Fibroblast of upper back skin (primary cell): ENCODE data around the gene VMO1.

Experiments
- DNase-seq: peaks from one replicate; pipeline ENCODE4 v3.0.0-alpha.2; 2013

VMO1 gene

DNA sequence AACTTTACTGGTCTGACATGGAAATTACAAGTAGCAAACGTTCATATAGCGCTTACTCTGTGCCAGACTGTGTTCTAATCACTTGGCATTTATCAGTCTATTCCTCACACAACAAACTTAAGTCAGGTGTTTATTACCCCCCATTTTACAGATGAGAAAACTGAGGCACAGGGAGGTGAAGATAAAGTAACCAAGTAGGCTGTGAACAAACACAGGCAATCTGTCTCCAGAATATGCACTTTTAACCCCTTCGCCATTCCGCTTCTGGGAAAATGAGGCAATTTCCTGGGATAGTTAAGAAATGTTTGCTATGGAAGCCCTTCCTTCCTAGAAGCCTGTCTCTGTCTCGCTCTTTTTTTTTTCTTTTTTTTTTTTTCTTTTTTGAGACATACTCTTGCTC, 34.2 kb downstream of the VMO1 start:
- DNase-seq = no peak

DNA sequence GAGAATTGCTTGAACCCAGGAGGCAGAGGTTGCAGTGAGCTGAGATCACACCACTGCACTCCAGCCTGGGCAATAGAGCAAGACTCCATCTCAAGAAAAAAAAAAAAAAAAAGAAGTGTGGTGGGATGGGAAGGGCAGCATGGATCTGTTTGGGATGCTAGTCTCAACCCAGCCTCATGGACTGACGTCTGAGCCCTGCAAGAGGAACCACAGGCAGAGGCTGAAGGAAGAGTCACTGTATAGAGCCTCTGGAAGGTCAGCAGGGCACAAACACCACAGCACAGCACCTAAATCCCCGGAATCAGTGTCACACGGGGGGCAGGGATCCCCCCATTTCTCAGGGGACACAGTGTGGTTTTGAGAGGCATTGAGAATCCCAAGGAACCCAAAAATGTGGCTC, 35.6 kb downstream of the VMO1 start:
- DNase-seq = no peak

DNA sequence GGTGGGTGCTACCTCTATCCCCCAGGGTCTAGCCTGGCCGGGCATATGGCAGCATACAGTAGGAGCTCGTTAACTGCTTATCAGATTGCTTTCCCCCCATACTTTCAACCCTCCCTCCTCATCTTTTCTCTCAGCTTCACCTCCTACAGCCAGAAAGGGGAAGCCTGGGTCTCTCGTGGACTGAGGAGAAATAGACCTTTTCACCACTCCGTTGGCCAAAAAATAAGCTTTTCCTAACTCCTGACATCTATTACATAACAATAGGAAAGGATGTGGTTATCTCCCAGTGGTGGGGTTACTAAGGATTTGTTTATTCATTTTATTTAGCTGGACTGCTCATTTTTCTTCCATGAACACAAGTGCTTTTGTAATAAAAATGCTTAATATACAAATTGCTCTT, 37.5 kb downstream of the VMO1 start:
- no peak for DNase-seq

DNA sequence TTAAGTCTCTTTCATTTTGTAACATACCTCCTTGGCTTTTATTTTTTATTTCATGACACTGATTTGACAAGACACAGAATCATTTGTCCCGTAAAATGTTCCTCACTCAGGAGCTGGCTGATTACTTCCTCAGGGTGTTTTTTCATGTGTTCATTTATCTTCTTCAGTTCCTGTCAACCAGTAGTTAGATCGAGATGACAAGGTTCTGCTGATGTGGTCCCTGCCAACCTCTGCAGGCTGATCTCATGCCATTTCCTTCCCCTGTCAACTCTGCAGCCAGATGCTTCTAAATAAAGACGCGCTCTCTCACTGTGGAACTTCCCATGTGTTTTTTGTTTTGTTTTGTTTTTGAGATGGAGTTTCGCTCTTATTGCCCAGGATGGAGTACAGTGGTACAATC, 38.3 kb downstream of the VMO1 start:
- DNase-seq = no peak

DNA sequence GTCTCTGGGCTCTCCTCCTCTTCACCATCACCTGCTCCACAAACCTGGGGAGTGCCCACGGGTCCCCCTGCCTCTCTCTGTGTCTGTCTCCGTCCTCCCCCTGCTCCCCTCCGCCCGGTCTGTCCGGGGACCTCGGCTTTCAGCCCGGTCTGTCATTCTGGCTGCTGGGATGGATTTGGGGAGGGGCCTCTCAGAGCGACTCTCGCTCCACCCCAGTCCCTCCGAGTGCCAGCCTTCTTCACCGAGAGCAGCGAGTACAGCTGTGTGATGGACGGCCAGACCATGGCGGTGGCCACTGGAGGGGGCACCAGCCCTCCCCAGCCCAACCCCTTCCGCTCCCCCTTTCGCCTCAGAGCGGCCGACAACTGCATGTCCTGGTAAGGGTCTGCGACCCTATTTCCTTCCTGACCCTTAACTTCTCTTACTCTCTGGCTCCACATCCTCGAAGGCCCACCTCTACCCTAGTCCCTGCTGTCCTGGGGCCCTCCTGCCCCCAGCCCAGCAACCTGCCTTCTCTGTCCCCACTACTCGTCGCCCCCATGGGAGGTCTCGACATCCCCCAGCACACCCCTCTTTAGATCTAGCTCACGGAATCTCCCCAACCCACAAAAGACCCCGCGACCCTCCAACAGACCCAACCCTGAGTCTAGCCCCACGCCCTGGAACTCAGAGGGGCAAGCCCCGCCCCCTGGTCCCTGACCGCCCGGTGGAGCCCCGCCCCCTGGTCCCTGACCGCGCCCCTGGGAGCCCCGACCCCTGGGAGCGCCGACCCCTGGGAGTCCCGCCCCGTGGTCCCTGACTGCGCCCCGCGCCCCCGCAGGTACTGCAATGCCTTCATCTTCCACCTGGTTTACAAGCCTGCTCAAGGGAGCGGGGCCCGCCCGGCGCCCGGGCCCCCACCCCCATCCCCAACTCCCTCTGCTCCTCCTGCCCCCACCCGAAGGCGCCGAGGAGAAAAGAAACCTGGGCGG, 40.9 kb downstream of the VMO1 start:
- DNase-seq = no peak

DNA sequence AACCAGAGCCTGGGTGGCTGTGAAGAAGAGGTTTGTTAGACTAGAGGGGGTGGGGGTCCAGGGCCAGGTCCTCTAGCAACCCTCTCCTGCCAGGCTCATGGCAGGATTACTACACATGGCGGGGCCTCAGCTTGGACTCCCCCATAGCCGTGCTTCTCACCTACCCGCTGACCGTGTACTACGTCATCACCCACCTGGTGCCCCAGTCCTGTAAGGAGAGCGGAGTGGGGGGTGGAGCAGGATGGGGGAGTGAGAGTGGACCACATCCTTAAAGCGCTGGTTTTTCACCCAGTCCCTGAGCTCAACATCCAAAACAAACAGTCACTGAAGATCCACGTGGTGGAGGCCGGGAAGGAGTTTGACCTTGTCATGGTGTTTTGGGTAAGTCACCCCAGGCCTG, 42.3 kb downstream of the VMO1 start:
- no peak for DNase-seq

DNA sequence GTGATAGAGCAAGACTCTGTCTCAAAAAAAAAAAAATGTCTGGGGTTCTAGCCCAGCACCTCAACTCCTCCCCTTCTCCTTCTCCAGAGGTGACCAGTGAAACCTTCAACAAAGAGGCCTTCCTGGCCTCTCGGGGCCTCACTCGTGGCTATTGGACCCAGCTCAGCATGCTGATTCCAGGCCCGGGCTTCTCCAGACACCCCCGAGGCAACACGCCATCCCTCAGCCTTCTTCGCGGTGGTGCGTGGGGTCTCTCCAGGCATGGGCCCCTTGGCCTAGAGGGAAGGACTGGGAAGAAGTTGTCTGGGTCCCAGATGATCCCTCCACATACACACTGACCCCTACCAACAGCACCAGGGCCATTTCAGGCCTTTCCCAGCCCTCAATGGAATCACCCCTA, 42.9 kb downstream of the VMO1 start:
- DNase-seq = no peak

DNA sequence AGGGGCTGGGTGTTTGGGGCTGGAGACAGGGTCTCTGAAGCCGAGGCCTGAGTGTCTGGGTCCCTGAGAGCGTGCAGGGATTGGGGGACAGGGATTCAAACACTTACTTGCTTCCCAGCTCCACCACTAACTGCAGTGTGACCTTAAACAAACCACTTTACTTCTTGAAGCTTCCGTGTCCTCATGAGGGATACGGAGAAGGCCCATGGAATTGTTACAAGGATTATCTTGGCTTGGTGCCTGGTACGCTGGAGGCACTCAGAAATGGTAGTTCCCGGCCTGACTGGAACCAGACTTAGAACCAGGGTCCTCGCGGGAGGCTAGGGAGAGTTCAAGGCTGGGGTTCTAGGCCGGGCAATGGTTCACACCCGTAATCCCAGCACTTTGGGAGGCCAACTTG, 43.5 kb downstream of the VMO1 start:
- no peak for DNase-seq

DNA sequence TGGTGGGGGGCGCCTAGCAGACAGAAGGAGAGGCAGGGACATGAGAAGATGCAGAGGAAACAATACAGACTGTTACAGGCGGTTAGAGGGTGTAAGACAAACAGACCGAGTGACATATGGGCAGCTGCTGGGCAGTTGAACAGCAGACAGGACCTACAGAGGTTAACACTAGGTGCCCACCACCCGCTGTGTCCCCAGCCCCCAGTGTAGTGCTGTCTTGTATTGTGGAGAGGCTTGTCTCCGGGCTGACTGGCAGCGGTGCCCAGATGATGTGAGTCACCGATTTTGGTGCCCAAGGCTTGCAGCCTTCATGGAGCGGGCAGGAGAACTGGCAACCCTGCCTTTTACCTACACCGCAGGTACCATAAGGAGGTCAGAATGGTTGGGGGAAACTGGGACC, 44.0 kb downstream of the VMO1 start:
- DNase-seq = no peak

DNA sequence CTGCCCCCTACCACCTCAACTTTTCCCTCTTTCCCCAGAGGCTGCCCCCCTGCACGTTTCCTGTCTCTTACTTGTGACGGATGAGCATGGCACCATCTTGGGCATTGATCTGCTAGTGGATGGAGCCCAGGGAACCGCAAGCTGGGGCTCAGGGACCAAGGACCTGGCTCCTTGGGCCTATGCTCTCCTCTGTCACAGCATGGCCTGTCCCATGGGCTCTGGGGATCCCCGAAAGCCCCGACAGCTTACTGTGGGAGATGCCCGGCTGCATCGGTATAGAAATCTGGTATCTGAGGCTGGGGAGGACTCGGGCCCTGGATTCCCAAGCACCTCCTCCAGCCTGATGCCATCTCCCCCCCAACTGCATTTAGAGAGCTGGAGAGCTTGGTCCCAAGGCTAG, 44.6 kb downstream of the VMO1 start:
- no peak for DNase-seq

DNA sequence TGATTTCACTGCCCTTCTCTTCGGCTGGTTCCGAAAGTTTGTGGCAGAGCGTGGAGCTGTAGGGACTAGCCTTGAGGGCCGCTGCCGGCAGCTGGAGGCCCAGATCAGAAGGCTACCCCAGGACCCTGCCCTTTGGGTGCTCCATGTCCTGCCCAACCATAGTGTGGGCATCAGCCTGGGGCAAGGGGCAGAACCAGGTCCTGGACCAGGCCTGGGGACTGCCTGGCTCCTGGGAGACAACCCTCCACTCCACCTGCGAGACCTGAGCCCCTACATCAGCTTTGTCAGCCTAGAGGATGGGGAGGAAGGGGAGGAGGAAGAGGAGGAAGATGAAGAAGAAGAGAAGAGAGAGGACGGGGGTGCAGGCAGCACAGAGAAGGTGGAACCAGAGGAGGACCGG, 45.6 kb downstream of the VMO1 start:
- DNase-seq = no peak

DNA sequence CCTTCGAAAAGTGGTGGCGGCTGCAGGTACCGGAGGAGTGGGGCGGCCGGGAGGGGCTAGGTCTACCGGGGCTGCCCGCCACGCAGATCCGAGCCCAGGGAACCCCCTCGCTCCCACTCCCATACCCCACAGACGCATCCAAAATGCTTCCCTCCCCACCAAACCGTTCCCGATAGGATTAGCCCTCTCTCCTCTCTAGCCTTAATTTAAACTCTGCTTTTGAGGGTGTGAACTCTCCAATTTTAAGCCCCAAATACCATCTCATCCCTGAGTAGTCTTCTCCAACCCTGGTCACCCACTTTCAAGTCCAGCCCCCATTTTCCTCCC, 46.2 kb downstream of the VMO1 start:
- DNase-seq = no peak

DNA sequence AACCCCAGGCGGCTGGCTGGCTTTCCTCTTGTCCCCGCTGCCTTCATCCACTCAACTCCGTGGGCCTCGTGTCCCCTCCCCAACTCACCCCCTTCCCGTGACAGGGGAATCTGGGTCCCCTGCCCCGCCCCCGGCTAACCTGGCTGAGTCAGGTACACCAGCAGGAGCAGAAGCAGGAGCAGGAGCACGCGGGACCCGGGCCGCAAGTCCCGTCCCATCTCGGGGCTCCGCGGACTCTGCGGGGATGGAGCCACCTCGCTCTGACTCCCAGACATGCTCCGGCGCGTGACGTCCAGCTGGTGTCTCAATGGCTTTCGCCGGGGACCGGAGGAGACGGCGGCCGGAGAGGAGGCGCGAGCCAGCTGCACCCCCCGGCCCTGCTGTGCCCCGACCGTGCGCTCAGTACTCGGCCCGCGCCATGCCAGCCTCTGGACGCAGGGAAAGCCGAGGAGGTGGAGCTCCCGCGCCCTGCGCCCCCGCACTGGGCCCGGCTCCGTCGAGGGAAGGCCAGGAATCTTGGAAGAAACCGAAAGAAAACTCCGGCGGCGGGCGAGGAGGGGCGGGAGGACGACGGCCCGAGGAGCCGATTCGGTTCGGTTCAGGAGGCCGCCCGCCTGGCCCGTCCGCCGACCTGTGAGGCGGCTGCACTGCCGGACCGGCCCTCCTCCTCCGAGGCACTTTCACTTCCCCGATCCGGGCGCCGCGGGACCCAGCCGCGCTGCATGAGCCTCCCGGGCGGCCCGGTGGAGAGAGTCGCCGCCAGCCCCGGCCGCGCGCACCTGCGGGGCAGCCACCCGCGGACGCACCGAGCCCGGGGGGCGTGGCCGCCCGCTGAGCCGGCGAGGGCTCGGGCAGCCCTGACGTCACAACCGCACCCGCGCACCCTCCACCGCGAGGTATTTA, 46.8 kb downstream of the VMO1 start, which contains the start of the genes CXCL16 and ZMYND15:
TSS of gene CXCL16 (minus strand) at position 807 of the 903 bp plus-strand sequence. CDS start at position 218, 589 bp downstream.
TSS of gene ZMYND15 (plus strand) at position 712 of the 903 bp plus-strand sequence. CDS start 716 bp downstream, outside the sequence.
- DNase-seq = no peak

DNA sequence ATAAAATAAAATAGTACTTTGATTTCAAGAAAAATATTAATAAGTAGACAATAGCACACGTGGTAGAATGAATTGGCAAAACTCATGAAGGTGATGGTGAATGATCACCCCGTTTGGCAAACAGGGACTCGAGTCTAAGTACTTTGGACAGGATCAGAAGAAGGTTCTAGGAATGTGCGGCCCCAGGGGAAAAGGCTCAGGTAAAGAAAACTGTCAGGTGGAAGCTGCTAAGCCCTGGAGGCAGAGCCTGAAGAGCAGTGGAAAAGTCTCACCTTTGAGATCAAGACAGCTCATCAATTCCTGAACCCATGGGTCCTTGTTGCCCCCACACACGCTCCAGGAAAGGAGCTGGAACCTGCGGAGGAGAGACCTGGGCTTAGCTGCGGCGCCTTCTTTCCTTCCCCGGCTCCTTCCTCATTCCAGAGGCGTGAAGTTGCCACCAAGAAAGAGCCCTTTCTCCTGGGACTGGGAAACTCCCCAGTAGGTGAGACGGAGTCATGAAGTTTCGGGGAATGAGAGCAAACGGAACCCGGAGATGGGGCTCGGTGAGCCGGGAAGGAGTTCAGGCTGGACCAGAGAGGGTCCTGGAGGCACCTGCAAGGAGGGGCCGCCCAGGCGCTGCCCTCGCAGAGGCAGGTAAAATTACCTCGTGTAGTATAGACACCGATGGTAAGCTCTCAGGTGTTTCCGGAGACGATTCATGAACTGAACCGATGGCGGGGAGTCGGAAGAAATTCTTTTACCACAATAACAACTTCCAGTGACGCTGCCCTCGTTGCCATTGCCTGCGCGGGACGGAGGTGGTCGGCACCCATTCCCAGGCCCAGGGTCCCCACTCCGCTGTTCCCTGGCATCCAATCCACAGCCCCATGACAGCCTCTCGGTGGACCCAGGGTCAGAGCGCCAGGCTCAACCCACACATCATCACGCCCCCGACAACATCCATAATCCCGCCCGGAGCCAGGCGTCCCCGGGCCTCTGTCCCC, 47.7 kb downstream of the VMO1 start:
- no peak for DNase-seq

DNA sequence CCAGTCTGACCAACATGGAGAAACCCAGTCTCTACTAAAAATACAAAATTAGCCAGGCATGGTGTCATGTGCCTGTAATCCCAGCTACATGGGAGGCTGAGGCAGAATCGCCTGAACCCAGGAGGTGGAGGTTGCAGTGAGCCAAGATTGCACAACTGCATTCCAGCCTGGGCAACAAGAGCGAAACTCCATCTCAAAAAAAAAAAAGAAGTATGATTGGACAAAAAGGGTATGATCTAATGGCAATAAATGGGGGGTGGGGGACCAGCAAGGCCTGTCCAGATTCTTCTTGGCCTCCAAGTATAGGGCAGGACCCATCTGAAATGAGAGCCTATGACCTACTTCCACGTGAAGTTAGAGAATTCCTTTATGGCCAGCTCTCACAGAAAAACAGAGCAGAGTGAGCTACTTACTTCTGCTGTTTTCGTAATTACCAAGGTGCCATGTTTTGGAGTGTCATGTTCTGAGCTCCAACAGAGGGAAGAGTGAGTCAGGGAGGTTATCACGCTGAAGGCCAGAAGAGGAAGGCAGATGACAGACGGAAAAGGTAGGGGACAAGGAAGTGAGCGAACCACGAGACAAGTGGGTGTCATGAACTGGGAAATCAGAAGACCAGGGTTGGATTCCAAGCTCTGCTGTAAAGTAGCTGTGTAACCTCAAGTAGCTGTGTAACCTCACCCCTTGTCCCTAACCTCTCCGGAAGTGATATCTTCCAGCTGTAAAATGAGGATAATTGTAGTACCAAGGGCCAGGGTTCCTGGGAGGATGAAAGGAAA, 50.1 kb downstream of the VMO1 start:
- DNase-seq = no peak
